Endothelial cell of umbilical vein (primary cell): ENCODE measurements around the gene ABI3BP.

ENCODE experiments used
- CTCF ChIP-seq, 2 donors: IDR thresholded peaks; 1 replicate in 1 of 2; 2 replicates in 1 of 2; pipeline ENCODE4 v1.5.1; 2011; ENCODE audit warnings: low read length in 2 of 2, mild to moderate bottlenecking in 2 of 2, moderate library complexity in 2 of 2, control low read depth in 1 of 2, inconsistent platforms in 1 of 2, low read depth in 1 of 2; ENCODE audit not compliant: insufficient read depth in 1 of 2; ENCODE audit errors: extremely low read depth in 1 of 2
- EZH2 ChIP-seq: IDR thresholded peaks from 2 replicates; pipeline ENCODE4 v1.6.1; 2012; ENCODE audit warnings: borderline replicate concordance, low read depth, mild to moderate bottlenecking, moderate library complexity, low read length, inconsistent platforms; ENCODE audit not compliant: severe bottlenecking
- POLR2A ChIP-seq: IDR thresholded peaks from 2 replicates; pipeline ENCODE4 v1.6.1; 2012; ENCODE audit warnings: low read depth, mild to moderate bottlenecking, control low read depth, low read length
- POLR2AphosphoS5 ChIP-seq: IDR thresholded peaks from 2 replicates; pipeline ENCODE4 v1.6.1; 2012; ENCODE audit warnings: low read depth, mild to moderate bottlenecking, control low read depth, low read length, moderate library complexity; ENCODE audit not compliant: insufficient read depth

GRCh38 chr3:100833483-100833882 lies 159.7 kb downstream of the ABI3BP start:
- TF ChIP-seq POLR2A (no peak), CTCF (IDR thresholded peaks at IDR 0.05; ENCODE audit: extremely low read depth in 1 of 2, insufficient read depth in 1 of 2, low read depth in 1 of 2, low read length in 2 of 2) (no peak), POLR2AphosphoS5 (no peak), EZH2 (no peak)
